ENCODE measurements around the gene OR5D13.

OR5D13 gene, protein sequence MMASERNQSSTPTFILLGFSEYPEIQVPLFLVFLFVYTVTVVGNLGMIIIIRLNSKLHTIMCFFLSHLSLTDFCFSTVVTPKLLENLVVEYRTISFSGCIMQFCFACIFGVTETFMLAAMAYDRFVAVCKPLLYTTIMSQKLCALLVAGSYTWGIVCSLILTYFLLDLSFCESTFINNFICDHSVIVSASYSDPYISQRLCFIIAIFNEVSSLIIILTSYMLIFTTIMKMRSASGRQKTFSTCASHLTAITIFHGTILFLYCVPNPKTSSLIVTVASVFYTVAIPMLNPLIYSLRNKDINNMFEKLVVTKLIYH

DNA sequence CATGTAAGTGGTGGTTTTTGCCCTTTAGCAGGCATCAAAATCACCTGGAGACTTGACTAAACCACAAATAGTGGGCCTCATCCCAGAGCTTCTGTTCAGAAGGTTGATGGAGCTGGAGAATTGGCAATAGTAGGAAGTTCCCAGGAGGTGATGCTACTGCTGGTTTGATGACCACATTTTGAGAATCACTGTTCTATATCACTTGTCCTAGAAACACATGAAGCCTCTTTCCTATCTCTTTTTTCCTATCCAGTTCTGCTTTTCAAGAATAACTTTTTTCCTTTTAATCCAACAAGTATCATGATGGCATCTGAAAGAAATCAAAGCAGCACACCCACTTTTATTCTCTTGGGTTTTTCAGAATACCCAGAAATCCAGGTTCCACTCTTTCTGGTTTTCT lies at the start of gene OR5D13:
Gene OR5D13, plus strand, starts transcription at position 301 of the 400 bp plus-strand sequence. Its CDS starts 0 bp downstream, at position 301.
- no peak within 1 kb of the TSS for H3K4me3 Mint-ChIP-seq
- no peaks in the 10 kb centered on the region for H3K36me3 Mint-ChIP-seq (ENCODE audit: low read depth)
- H3K27ac Mint-ChIP-seq: no peak within 1 kb of the TSS
- peaks cover 36% of the 10 kb centered on the region for H3K9me3 Mint-ChIP-seq
- no peaks in the 10 kb centered on the region for H3K27me3 Mint-ChIP-seq
- no peaks in the 10 kb centered on the region for H3K4me1 Mint-ChIP-seq (ENCODE audit: low read depth)
- no peak for DNase-seq

DNA sequence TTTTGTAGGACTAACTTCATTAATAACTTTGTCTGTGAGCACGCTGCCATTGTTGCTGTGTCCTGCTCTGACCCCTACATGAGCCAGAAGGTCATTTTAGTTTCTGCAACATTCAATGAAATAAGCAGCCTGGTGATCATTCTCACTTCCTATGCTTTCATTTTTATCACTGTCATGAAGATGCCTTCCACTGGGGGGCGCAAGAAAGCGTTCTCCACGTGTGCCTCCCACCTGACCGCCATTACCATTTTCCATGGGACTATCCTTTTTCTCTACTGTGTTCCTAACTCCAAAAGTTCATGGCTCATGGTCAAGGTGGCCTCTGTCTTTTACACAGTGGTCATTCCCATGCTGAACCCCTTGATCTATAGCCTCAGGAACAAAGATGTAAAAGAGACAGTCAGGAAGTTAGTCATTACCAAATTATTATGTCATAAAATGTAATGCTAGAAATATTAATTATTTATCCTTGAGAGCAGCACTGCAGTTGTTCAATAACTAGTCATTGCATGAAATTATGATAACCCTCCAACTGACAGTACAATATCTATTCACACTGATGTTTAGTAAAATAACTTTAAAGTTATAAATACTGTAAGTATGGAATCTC lies 46.4 kb upstream of the OR5D13 start:
- H3K9me3 Mint-ChIP-seq: peaks cover 21% of the 10 kb centered on the region
- H3K4me3 Mint-ChIP-seq: no peak overlapping the region
- H3K27me3 Mint-ChIP-seq: no peaks in the 10 kb centered on the region
- no peak overlapping the region for H3K27ac Mint-ChIP-seq
- DNase-seq: no peak
- no peaks in the 10 kb centered on the region for H3K36me3 Mint-ChIP-seq (ENCODE audit: low read depth)
- H3K4me1 Mint-ChIP-seq (ENCODE audit: low read depth): no peaks in the 10 kb centered on the region

GRCh38 chr11:55732936-55733335 lies 40.3 kb upstream of the OR5D13 start:
- Mint-ChIP-seq H3K9me3 (peaks cover 33% of the 10 kb centered on the region), H3K27ac (no peak overlapping the region), H3K36me3 (ENCODE audit: low read depth) (no peaks in the 10 kb centered on the region), H3K4me1 (ENCODE audit: low read depth) (no peaks in the 10 kb centered on the region), H3K4me3 (no peak overlapping the region), H3K27me3 (no peaks in the 10 kb centered on the region)
- no peak for DNase-seq

DNA sequence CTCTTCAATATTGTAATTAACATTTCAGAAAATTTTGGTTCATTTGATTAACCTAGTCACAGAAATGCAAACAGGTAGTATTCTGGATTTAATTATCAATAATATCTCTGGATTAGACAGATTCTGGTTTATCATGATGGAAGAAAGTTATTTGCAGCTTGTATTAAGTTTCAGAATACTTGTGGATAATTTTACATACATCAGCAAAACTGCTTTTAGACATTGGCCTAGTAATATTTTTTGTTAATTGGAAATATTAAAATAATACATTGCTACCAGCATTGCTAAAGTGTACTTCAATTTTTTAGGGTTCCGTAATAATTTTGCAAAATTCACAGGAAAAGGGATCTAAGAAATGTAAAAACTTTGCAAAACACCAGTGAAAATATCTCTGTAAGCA lies 18.4 kb downstream of the OR5D13 start:
- H3K27ac Mint-ChIP-seq: no peak overlapping the region
- no peak overlapping the region for H3K4me3 Mint-ChIP-seq
- H3K36me3 Mint-ChIP-seq (ENCODE audit: low read depth): no peaks in the 10 kb centered on the region
- no peaks in the 10 kb centered on the region for H3K27me3 Mint-ChIP-seq
- H3K4me1 Mint-ChIP-seq (ENCODE audit: low read depth): no peaks in the 10 kb centered on the region
- H3K9me3 Mint-ChIP-seq: peaks cover 16% of the 10 kb centered on the region
- DNase-seq: no peak

DNA sequence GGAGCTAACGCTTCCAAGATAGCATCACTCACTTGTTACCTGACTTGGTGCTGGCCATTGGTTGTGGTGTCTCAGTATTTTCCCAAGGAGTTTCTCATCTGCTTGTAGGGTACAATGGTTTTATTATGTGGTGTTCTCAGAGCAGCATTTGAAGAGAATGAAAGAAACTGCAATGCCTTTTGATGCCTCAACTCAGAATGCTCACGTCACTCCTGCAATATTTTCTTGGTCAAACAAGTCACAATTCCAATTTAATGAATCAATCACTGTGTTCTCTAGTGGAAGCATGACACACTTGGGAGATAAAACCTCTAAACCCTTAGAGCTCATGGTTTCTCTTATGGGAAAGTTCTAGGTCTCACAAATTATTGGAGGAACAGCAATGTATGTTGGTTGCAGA lies 20.1 kb downstream of the OR5D13 start:
- no peaks in the 10 kb centered on the region for H3K36me3 Mint-ChIP-seq (ENCODE audit: low read depth)
- H3K9me3 Mint-ChIP-seq: peaks cover 13% of the 10 kb centered on the region
- H3K4me3 Mint-ChIP-seq: no peak overlapping the region
- no peaks in the 10 kb centered on the region for H3K4me1 Mint-ChIP-seq (ENCODE audit: low read depth)
- DNase-seq: no peak
- no peaks in the 10 kb centered on the region for H3K27me3 Mint-ChIP-seq
- H3K27ac Mint-ChIP-seq: no peak overlapping the region

- Mint-ChIP-seq H3K27ac (no peak within 1 kb of the TSS), H3K4me1 (ENCODE audit: low read depth) (no peaks in the 10 kb centered on the region)
Observed at GRCh38 chr11:55795256-55795655, 22.0 kb downstream of the OR5D13 start, which contains the start of gene OR5D14. OR5D14 (plus strand) TSS chr11:55795556; CDS start chr11:55795556, 0 bp downstream.

GRCh38 chr11:55806248-55806647 lies 33.0 kb downstream of the OR5D13 start:
- Mint-ChIP-seq H3K4me3 (no peak overlapping the region), H3K27ac (no peak overlapping the region), H3K9me3 (peaks cover 32% of the 10 kb centered on the region), H3K4me1 (ENCODE audit: low read depth) (no peaks in the 10 kb centered on the region), H3K36me3 (ENCODE audit: low read depth) (no peaks in the 10 kb centered on the region), H3K27me3 (no peaks in the 10 kb centered on the region)
- no peak for DNase-seq

More at GRCh38 chr11:55795256-55795655, 22.0 kb downstream of the OR5D13 start, which contains the start of gene OR5D14:
- Mint-ChIP-seq H3K4me3 (no peak within 1 kb of the TSS), H3K36me3 (ENCODE audit: low read depth) (no peaks in the 10 kb centered on the region), H3K27me3 (no peaks in the 10 kb centered on the region), H3K9me3 (peaks cover 20% of the 10 kb centered on the region)
- no peak for DNase-seq

DNA sequence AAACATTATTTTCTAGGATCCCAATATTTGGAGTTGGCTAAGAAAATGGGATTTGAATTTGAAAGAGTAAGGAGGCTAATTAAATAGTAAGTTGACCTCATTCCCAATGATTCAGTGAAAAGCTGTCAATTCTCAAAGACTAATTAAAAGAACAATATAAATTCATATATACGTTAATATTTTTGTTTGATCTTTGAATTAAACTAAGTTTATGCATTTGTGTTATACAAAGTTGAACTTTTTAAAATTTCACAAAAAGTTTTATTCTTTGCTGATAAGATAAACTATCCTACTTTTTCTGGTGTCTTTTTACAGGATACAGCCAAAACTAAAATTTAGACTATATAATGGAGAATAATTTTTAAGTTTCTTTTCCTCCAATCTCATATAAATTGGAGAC lies 37.8 kb downstream of the OR5D13 start, which contains the start of gene OR5L1:
Gene OR5L1, plus strand, starts transcription at position 301 of the 400 bp plus-strand sequence. CDS start 100 bp downstream, outside the sequence.
- no peaks in the 10 kb centered on the region for H3K27me3 Mint-ChIP-seq
- no peak within 1 kb of the TSS for H3K4me3 Mint-ChIP-seq
- peaks cover 31% of the 10 kb centered on the region for H3K9me3 Mint-ChIP-seq
- H3K4me1 Mint-ChIP-seq (ENCODE audit: low read depth): no peaks in the 10 kb centered on the region
- no peak within 1 kb of the TSS for H3K27ac Mint-ChIP-seq
- H3K36me3 Mint-ChIP-seq (ENCODE audit: low read depth): no peaks in the 10 kb centered on the region
- no peak for DNase-seq

GRCh38 chr11:55819330-55819729 lies 46.1 kb downstream of the OR5D13 start, which contains the start of gene OR5D18:
OR5D18 (plus strand) TSS chr11:55819630; CDS start chr11:55819630, 0 bp downstream.
- Mint-ChIP-seq H3K4me1 (ENCODE audit: low read depth) (no peaks in the 10 kb centered on the region), H3K36me3 (ENCODE audit: low read depth) (no peaks in the 10 kb centered on the region), H3K9me3 (peaks cover 26% of the 10 kb centered on the region), H3K27ac (no peak within 1 kb of the TSS), H3K27me3 (no peaks in the 10 kb centered on the region), H3K4me3 (no peak within 1 kb of the TSS)
- no peak for DNase-seq
